GM12878 (cell line): ENCODE results near the gene CCR8. TPM values are rescaled to one million over a fixed set of nuclear protein-coding genes. Genes with fewer than 3 reads are reported as not detected.

Source experiments
- CREM ChIP-seq: IDR thresholded peaks from 2 replicates; pipeline ENCODE4 v1.6.1; 2014; ENCODE audit warnings: antibody characterized with exemption, low read depth
- EZH2 ChIP-seq: IDR thresholded peaks from 2 replicates; pipeline ENCODE4 v1.6.1; 2012; ENCODE audit warnings: low read depth, mild to moderate bottlenecking, control low read depth, inconsistent platforms, low read length, borderline replicate concordance; ENCODE audit not compliant: control insufficient read depth
- FOXK2 ChIP-seq: fragments of 450-650 bp; IDR thresholded peaks from 2 replicates; pipeline ENCODE4 v1.6.1; 2017; ENCODE audit warnings: mild to moderate bottlenecking, moderate library complexity
- GABPA ChIP-seq: IDR thresholded peaks from 2 replicates; pipeline ENCODE4 v1.6.1; 2014; ENCODE audit warnings: antibody characterized with exemption, low read depth, mild to moderate bottlenecking, inconsistent platforms
- GATAD2B ChIP-seq: fragments of 450-650 bp; conservative IDR thresholded peaks from 2 replicates; pipeline ENCODE4 v1.6.1; 2017; ENCODE audit warnings: low read depth, mild to moderate bottlenecking, moderate library complexity
- JUND ChIP-seq: IDR thresholded peaks from 2 replicates; pipeline ENCODE4 v1.6.1; 2012; ENCODE audit warnings: low read depth, mild to moderate bottlenecking, low read length, improper control_type of control experiment, moderate library complexity
- KLF5 ChIP-seq: fragments of 450-650 bp; IDR thresholded peaks from 2 replicates; pipeline ENCODE4 v1.6.1; 2014; ENCODE audit warnings: mild to moderate bottlenecking; ENCODE audit not compliant: partially characterized antibody
- MXI1 ChIP-seq: fragments of 150-350 bp; IDR thresholded peaks from 2 replicates; pipeline ENCODE4 v1.6.1; 2011; ENCODE audit warnings: low read depth, mild to moderate bottlenecking, inconsistent platforms, low read length, improper control_type of control experiment
- MYC ChIP-seq: IDR thresholded peaks from 2 replicates; pipeline ENCODE4 v1.6.1; 2011; ENCODE audit warnings: mild to moderate bottlenecking, low read length, moderate library complexity, inconsistent platforms; ENCODE audit not compliant: insufficient read depth, insufficient replicate concordance, insufficient read length, severe bottlenecking
- NFXL1 ChIP-seq: fragments of 450-650 bp; IDR thresholded peaks from 2 replicates; pipeline ENCODE4 v1.6.1; 2017; ENCODE audit warnings: antibody characterized with exemption, mild to moderate bottlenecking, borderline replicate concordance
- POU2F2 ChIP-seq: IDR thresholded peaks from 3 replicates; pipeline ENCODE4 v1.6.1; 2011; ENCODE audit warnings: low read depth, mild to moderate bottlenecking, low read length, borderline replicate concordance
- RAD51 ChIP-seq: fragments of 450-650 bp; IDR thresholded peaks from 2 replicates; pipeline ENCODE4 v1.6.1; 2016; ENCODE audit warnings: moderate library complexity, mild to moderate bottlenecking, inconsistent platforms
- RFX5 ChIP-seq: IDR thresholded peaks from 2 replicates; pipeline ENCODE4 v1.6.1; 2011; ENCODE audit warnings: low read depth, low read length, improper control_type of control experiment
- SP1 ChIP-seq: IDR thresholded peaks from one replicate; pipeline ENCODE4 v1.6.1; 2011; ENCODE audit warnings: low read depth, low read length
- ZSCAN29 ChIP-seq: fragments of 450-650 bp; IDR thresholded peaks from 2 replicates; pipeline ENCODE4 v1.6.1; 2017; ENCODE audit warnings: mild to moderate bottlenecking, moderate library complexity
- polyA plus RNA-seq, 11 experiments: library from polyadenylated mRNA; depleted of rRNA in 4 of 11; unstranded in 6 of 11; stranded (reverse) in 5 of 11; fragments of >200 nt; fragmentation: Nextera tagmentation in 4 of 11; fragmentation: Illumina TruSeq in 1 of 11; extraction: Ambion mirVana in 4 of 11; extraction: Trizol in 1 of 11; gene quantifications; 1 replicate in 1 of 11; 2 replicates in 10 of 11; pipeline versions ENCODE4 v1.2.1 to v1.2.3, GENCODE V29; 2011 to 2016; ENCODE audit warnings: inconsistent platforms in 2 of 11, missing spikeins in 2 of 11, low read depth in 1 of 11
- total RNA-seq, 4 experiments: library from RNA; depleted of rRNA in 3 of 4; stranded (reverse); fragments of >200 nt in 3 of 4; fragmentation: Illumina TruSeq in 1 of 4; extraction: Trizol in 1 of 4; gene quantifications; 2 replicates each; pipeline versions ENCODE4 v1.2.1 to v1.2.3, GENCODE V29; 2013 to 2021
- TF ChIP-seq, protein P1 (sequence below): IDR thresholded peaks from 2 replicates; pipeline ENCODE4 v1.6.1; 2011; ENCODE audit warnings: borderline replicate concordance, low read depth, mild to moderate bottlenecking, moderate library complexity, mixed read lengths, low read length; ENCODE audit not compliant: insufficient read depth; ENCODE audit errors: extremely low read length
- TF ChIP-seq, protein P2 (sequence below): fragments of 450-650 bp; IDR thresholded peaks from 2 replicates; pipeline ENCODE4 v1.6.1; 2017; ENCODE audit warnings: low read depth, mild to moderate bottlenecking, moderate library complexity
- TF ChIP-seq, protein P3 (sequence below): fragments of 450-650 bp; IDR thresholded peaks from 2 replicates; pipeline ENCODE4 v1.6.1; 2018; ENCODE audit warnings: borderline replicate concordance, mild to moderate bottlenecking; ENCODE audit not compliant: partially characterized antibody
- TF ChIP-seq, protein P4 (sequence below): IDR thresholded peaks from 2 replicates; pipeline ENCODE4 v1.6.1; 2011; ENCODE audit warnings: mild to moderate bottlenecking, low read depth, low read length, moderate library complexity; ENCODE audit not compliant: insufficient replicate concordance
- TF ChIP-seq, protein P5 (sequence below): IDR thresholded peaks from 2 replicates; pipeline ENCODE4 v1.6.1; 2012; ENCODE audit warnings: mild to moderate bottlenecking, low read depth, low read length

The CCR8 gene
- total and polyA plus RNA-seq, 10 of the 15 experiments (the other 5 are each of a cell fraction or from before 2014, with no cell fraction given): 5.2 to 28.8 (median 15.6) TPM

DNA sequence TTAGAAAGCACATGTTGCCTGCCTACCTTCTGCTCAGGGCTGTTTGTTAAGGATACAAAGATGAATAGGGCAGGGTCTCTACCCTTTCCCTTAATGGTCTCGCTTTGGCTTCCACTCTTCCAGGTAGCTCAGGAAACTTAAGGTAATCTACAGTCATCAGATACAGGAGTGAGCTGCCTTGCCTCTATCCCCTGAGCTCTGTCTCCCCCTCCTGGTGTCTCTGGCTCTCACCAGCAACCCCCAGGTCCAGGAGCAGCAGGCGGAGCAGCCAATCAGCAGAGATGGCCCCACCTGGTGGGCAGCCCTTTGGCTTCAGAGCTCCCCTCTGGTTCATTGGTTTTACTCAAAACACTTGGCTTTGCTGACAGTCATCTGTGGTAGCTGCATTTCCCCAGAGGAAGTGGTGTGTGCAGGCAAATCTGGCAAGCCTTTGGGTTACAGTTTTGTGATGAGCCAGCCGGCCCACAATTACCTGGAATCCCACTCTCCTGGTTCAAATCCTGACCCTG is 41.2 kb upstream of the CCR8 start (continued):
- TF ChIP-seq, protein P1, sequence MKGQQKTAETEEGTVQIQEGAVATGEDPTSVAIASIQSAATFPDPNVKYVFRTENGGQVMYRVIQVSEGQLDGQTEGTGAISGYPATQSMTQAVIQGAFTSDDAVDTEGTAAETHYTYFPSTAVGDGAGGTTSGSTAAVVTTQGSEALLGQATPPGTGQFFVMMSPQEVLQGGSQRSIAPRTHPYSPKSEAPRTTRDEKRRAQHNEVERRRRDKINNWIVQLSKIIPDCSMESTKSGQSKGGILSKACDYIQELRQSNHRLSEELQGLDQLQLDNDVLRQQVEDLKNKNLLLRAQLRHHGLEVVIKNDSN: no peak
- TF ChIP-seq GABPA (no peak), ZSCAN29 (no peak), RAD51 (no peak), POU2F2 (peak; percentile 95), EZH2 (no peak), NFXL1 (no peak), FOXK2 (no peak), MYC (no peak), SP1 (peak; percentile 87), RFX5 (no peak), MXI1 (no peak; the same call in 1 of the 2 replicates), GATAD2B (0 out of 2 replicates have a peak, but pooled peaks have one; percentile 40), KLF5 (no peak), CREM (peak; percentile 69; the same call in 1 of the 2 replicates), JUND (peak; percentile 59; the same call in 1 of the 2 replicates)
- TF ChIP-seq, protein P2, sequence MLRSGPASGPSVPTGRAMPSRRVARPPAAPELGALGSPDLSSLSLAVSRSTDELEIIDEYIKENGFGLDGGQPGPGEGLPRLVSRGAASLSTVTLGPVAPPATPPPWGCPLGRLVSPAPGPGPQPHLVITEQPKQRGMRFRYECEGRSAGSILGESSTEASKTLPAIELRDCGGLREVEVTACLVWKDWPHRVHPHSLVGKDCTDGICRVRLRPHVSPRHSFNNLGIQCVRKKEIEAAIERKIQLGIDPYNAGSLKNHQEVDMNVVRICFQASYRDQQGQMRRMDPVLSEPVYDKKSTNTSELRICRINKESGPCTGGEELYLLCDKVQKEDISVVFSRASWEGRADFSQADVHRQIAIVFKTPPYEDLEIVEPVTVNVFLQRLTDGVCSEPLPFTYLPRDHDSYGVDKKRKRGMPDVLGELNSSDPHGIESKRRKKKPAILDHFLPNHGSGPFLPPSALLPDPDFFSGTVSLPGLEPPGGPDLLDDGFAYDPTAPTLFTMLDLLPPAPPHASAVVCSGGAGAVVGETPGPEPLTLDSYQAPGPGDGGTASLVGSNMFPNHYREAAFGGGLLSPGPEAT: peak; percentile 66; the same call in 1 of the 2 replicates
- TF ChIP-seq, protein P3, sequence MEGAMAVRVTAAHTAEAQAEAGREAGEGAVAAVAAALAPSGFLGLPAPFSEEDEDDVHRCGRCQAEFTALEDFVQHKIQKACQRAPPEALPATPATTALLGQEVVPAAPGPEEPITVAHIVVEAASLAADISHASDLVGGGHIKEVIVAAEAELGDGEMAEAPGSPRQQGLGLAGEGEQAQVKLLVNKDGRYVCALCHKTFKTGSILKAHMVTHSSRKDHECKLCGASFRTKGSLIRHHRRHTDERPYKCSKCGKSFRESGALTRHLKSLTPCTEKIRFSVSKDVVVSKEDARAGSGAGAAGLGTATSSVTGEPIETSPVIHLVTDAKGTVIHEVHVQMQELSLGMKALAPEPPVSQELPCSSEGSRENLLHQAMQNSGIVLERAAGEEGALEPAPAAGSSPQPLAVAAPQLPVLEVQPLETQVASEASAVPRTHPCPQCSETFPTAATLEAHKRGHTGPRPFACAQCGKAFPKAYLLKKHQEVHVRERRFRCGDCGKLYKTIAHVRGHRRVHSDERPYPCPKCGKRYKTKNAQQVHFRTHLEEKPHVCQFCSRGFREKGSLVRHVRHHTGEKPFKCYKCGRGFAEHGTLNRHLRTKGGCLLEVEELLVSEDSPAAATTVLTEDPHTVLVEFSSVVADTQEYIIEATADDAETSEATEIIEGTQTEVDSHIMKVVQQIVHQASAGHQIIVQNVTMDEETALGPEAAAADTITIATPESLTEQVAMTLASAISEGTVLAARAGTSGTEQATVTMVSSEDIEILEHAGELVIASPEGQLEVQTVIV: no peak
- TF ChIP-seq, protein P4, sequence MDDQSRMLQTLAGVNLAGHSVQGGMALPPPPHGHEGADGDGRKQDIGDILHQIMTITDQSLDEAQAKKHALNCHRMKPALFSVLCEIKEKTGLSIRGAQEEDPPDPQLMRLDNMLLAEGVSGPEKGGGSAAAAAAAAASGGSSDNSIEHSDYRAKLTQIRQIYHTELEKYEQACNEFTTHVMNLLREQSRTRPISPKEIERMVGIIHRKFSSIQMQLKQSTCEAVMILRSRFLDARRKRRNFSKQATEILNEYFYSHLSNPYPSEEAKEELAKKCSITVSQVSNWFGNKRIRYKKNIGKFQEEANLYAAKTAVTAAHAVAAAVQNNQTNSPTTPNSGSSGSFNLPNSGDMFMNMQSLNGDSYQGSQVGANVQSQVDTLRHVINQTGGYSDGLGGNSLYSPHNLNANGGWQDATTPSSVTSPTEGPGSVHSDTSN: peak; percentile 96
- TF ChIP-seq, protein P5, sequence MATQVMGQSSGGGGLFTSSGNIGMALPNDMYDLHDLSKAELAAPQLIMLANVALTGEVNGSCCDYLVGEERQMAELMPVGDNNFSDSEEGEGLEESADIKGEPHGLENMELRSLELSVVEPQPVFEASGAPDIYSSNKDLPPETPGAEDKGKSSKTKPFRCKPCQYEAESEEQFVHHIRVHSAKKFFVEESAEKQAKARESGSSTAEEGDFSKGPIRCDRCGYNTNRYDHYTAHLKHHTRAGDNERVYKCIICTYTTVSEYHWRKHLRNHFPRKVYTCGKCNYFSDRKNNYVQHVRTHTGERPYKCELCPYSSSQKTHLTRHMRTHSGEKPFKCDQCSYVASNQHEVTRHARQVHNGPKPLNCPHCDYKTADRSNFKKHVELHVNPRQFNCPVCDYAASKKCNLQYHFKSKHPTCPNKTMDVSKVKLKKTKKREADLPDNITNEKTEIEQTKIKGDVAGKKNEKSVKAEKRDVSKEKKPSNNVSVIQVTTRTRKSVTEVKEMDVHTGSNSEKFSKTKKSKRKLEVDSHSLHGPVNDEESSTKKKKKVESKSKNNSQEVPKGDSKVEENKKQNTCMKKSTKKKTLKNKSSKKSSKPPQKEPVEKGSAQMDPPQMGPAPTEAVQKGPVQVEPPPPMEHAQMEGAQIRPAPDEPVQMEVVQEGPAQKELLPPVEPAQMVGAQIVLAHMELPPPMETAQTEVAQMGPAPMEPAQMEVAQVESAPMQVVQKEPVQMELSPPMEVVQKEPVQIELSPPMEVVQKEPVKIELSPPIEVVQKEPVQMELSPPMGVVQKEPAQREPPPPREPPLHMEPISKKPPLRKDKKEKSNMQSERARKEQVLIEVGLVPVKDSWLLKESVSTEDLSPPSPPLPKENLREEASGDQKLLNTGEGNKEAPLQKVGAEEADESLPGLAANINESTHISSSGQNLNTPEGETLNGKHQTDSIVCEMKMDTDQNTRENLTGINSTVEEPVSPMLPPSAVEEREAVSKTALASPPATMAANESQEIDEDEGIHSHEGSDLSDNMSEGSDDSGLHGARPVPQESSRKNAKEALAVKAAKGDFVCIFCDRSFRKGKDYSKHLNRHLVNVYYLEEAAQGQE: no peak
